HG03135 (cell line): ENCODE results near the gene MPI.
A peak's percentile ranks its signal among the peaks of the same experiment; 100 is the strongest.
"Not testable (repeated sequence)": the region's sequence is repeated elsewhere in the genome, so short reads cannot be mapped to it uniquely, and the experiment has no call there.

Source experiments
- ATAC-seq: cut with Tn5 transposase; IDR thresholded peaks from one replicate; pipeline ENCODE4 v1.9.1; 2021; ENCODE audit warnings: mild to moderate bottlenecking, moderate library complexity; ENCODE audit not compliant: unreplicated experiment

Gene MPI

GRCh38 chr15:74863239-74864056 lies 26.4 kb upstream of the MPI start:
- no peak for ATAC-seq

- ATAC-seq: no peak
Measured at GRCh38 chr15:74864296-74864695, 25.5 kb upstream of the MPI start.

- ATAC-seq: no peak
Measured at GRCh38 chr15:74865316-74865715, 24.5 kb upstream of the MPI start.

- no peak for ATAC-seq
Measured at GRCh38 chr15:74866090-74866489, 23.8 kb upstream of the MPI start.

- no peak for ATAC-seq
Measured at GRCh38 chr15:74867466-74868038, 22.3 kb upstream of the MPI start.

GRCh38 chr15:74868059-74868458 lies 21.8 kb upstream of the MPI start:
- ATAC-seq: no peak

- ATAC-seq: no peak
Measured at GRCh38 chr15:74869372-74869725, 20.5 kb upstream of the MPI start.

GRCh38 chr15:74869726-74870407 lies 20.0 kb upstream of the MPI start:
- ATAC-seq: peak; percentile 53

GRCh38 chr15:74870436-74871215 lies 19.2 kb upstream of the MPI start:
- no peak for ATAC-seq

- ATAC-seq: no peak
Measured at GRCh38 chr15:74872702-74873035, 17.2 kb upstream of the MPI start.

- peak; percentile 84 for ATAC-seq
Measured at GRCh38 chr15:74873036-74873755, 16.6 kb upstream of the MPI start, which contains the start of gene SCAMP2. SCAMP2 (minus strand) TSS chr15:74873365; CDS start chr15:74873255, 110 bp downstream.

- ATAC-seq: no peak
Measured at GRCh38 chr15:74873756-74874424, 16.0 kb upstream of the MPI start.

GRCh38 chr15:74878273-74878672 lies 11.6 kb upstream of the MPI start:
- ATAC-seq: no peak

GRCh38 chr15:74882528-74882927 lies 7.3 kb upstream of the MPI start:
- no peak for ATAC-seq

GRCh38 chr15:74884428-74885223 lies 5.2 kb upstream of the MPI start:
- ATAC-seq: no peak

GRCh38 chr15:74885461-74885860 lies 4.4 kb upstream of the MPI start:
- ATAC-seq: no peak

GRCh38 chr15:74887537-74888193 lies 2.2 kb upstream of the MPI start:
- not testable (repeated sequence) for ATAC-seq

- no peak for ATAC-seq
Measured at GRCh38 chr15:74888716-74889115, 1.1 kb upstream of the MPI start.

GRCh38 chr15:74889390-74889882 lies 406 bp upstream of the MPI start:
- ATAC-seq: peak; percentile 26
